GM23248 (cell line): ENCODE data around the gene C11orf71.

Experiments used
- EZH2 ChIP-seq: fragments of 200-600 bp; sonication (generic); IDR thresholded peaks from 2 replicates; pipeline ENCODE4 v1.6.1; 2018; ENCODE audit warnings: antibody characterized with exemption, mild to moderate bottlenecking; ENCODE audit not compliant: insufficient read depth, poor library complexity, severe bottlenecking
- EZH2phosphoT487 ChIP-seq: fragments of 200-600 bp; sonication (generic); IDR thresholded peaks from 2 replicates; pipeline ENCODE4 v1.6.1; 2018; ENCODE audit warnings: antibody characterized with exemption, moderate library complexity, mild to moderate bottlenecking, low read depth; ENCODE audit not compliant: insufficient read depth

DNA sequence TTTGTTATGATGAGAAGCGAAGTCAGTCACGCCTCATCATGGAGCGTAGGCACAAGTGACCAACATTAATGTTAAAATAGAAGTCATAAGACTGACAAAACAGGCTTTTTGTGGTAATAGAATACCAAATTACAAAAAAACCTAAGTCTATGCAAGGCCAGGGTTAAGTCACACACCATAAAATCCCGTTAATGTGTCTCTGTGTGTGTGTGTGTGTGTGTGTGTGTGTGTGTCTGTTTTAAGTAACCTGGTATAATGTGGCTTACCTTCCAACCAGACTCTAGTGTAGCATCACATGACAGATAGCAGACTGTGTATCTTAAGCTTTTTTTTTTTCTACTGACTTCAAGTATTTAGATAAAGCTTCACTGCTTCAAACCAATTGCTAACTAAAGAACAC is 38.0 kb downstream of the C11orf71 start:
- TF ChIP-seq EZH2 (no peak), EZH2phosphoT487 (no peak)
